ENCODE results near the gene NFATC2. TPM values are rescaled to one million over a fixed set of nuclear protein-coding genes. Genes with fewer than 3 reads are reported as not detected.

Gene NFATC2
- polyA plus RNA-seq, 1 donor from 2014 or later = not detected

GRCh38 chr20:51543422-51543788 is 886 bp upstream of the NFATC2 start:
- no peaks in the 10 kb centered on the region for H3F3A ChIP-seq (ENCODE audit: insufficient read depth, low read length, poor library complexity, severe bottlenecking)
- H2AFZ ChIP-seq (ENCODE audit: low read depth, low read length) = no peak overlapping the region
- H3K36me3 ChIP-seq (ENCODE audit: insufficient read depth, low read length) = no peaks in the 10 kb centered on the region
- no peak overlapping the region for H3K27ac ChIP-seq (ENCODE audit: low read length)
- no peaks in the 10 kb centered on the region for H3K9me3 ChIP-seq (ENCODE audit: low read length)
- peaks cover 21% of the 10 kb centered on the region for H3K27me3 ChIP-seq (ENCODE audit: insufficient read depth, low read depth, low read length)
- TF ChIP-seq REST (IDR thresholded peaks at IDR 0.05; ENCODE audit: borderline replicate concordance) (no peak), CTCF (IDR thresholded peaks at IDR 0.05; ENCODE audit: poor library complexity, severe bottlenecking) (no peak), RAD21 (conservative IDR thresholded peaks at IDR 0.05) (no peak), POLR2AphosphoS5 (IDR thresholded peaks at IDR 0.05) (no peak), SMC3 (conservative IDR thresholded peaks at IDR 0.05; ENCODE audit: poor library complexity) (no peak), EZH2 (IDR thresholded peaks at IDR 0.05; ENCODE audit: borderline replicate concordance, insufficient read depth, low read length, poor library complexity, severe bottlenecking) (no peak), TAF1 (IDR thresholded peaks at IDR 0.05; ENCODE audit: low read depth) (no peak), EP300 (conservative IDR thresholded peaks at IDR 0.05; ENCODE audit: poor library complexity, severe bottlenecking) (no peak), MXI1 (conservative IDR thresholded peaks at IDR 0.05; ENCODE audit: poor library complexity, severe bottlenecking) (no peak)
- no peaks in the 10 kb centered on the region for H3K9me2 ChIP-seq (ENCODE audit: insufficient read depth, low read length)
- no peaks in the 10 kb centered on the region for H4K20me1 ChIP-seq (ENCODE audit: insufficient read depth)
- no peak overlapping the region for H3K9ac ChIP-seq (ENCODE audit: low read length)
- H3K79me2 ChIP-seq (replicated peaks; ENCODE audit: insufficient read depth, low read length) = no peaks in the 10 kb centered on the region
- no peak overlapping the region for H3K4me3 ChIP-seq (ENCODE audit: low read length)
- no peak overlapping the region for H3K4me2 ChIP-seq (ENCODE audit: low read length)

- Histone ChIP-seq H3K27me3 (ENCODE audit: insufficient read depth, low read depth, low read length) (peaks cover 21% of the 10 kb centered on the region), H3K4me3 (ENCODE audit: low read length) (no peak overlapping the region), H3K36me3 (ENCODE audit: insufficient read depth, low read length) (no peaks in the 10 kb centered on the region), H3K9me3 (ENCODE audit: low read length) (peaks cover 6% of the 10 kb centered on the region), H3K79me2 (replicated peaks; ENCODE audit: insufficient read depth, low read length) (no peaks in the 10 kb centered on the region), H3K9me2 (ENCODE audit: insufficient read depth, low read length) (no peaks in the 10 kb centered on the region), H2AFZ (ENCODE audit: low read depth, low read length) (no peak overlapping the region), H3K9ac (ENCODE audit: low read length) (no peak overlapping the region), H3K4me2 (ENCODE audit: low read length) (no peak overlapping the region), H3K27ac (ENCODE audit: low read length) (no peak overlapping the region), H4K20me1 (ENCODE audit: insufficient read depth) (no peaks in the 10 kb centered on the region), H3F3A (ENCODE audit: insufficient read depth, low read length, poor library complexity, severe bottlenecking) (no peaks in the 10 kb centered on the region)
- TF ChIP-seq RAD21 (conservative IDR thresholded peaks at IDR 0.05) = no peak
- TF ChIP-seq POLR2AphosphoS5 (IDR thresholded peaks at IDR 0.05) = no peak
- TF ChIP-seq MXI1 (conservative IDR thresholded peaks at IDR 0.05; ENCODE audit: poor library complexity, severe bottlenecking) = no peak
- TF ChIP-seq EP300 (conservative IDR thresholded peaks at IDR 0.05; ENCODE audit: poor library complexity, severe bottlenecking) = no peak
- no peak for TF ChIP-seq REST (IDR thresholded peaks at IDR 0.05; ENCODE audit: borderline replicate concordance)
- no peak for TF ChIP-seq CTCF (IDR thresholded peaks at IDR 0.05; ENCODE audit: poor library complexity, severe bottlenecking)
- no peak for TF ChIP-seq SMC3 (conservative IDR thresholded peaks at IDR 0.05; ENCODE audit: poor library complexity)
- no peak for TF ChIP-seq TAF1 (IDR thresholded peaks at IDR 0.05; ENCODE audit: low read depth)
- TF ChIP-seq EZH2 (IDR thresholded peaks at IDR 0.05; ENCODE audit: borderline replicate concordance, insufficient read depth, low read length, poor library complexity, severe bottlenecking) = no peak
Measured at GRCh38 chr20:51542033-51542570, 417 bp downstream of the NFATC2 start.
